AML-193 (cell line): ENCODE data around the gene TRPV4.

Source experiments
- DNase-seq, 2 experiments: peaks; one replicate each; lab custom pipeline; 2025; lab: John Stamatoyannopoulos, UW

TRPV4 gene

DNA sequence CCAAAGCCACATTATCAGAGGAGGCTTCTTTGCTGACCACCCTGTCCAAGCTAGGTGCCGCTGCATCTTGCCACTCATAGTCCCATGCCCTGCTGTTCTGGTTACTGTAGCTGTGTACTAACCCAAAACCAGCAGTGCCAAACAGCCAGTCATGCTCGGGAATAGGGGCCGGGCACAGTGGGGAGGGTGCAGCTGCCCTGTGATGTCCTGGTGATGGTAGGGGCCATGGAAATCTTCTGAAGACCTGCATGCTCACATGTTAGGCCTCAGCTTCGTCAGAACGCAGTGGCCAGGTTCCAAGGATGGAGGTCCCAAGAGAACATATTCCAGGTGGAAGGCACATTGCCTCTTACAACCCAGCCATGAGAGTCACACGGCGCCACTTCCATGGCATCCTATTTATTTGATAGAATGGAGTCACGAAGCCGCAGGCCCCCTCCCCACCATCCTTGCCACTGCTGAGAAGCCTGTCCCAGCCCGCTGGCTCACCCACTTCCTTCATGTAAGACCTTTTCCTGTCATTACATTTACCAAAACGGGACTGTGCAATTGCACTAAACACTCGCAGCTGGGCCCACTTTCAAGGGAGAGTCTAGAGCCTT, 71.0 kb downstream of the TRPV4 start:
- DNase-seq = no peak

- DNase-seq = no peak
Measured at GRCh38 chr12:109760930-109761921, 72.0 kb downstream of the TRPV4 start.

- DNase-seq = no peak
Measured at GRCh38 chr12:109760031-109760929, 72.9 kb downstream of the TRPV4 start.

GRCh38 chr12:109759595-109759994, 73.6 kb downstream of the TRPV4 start:
- no peak for DNase-seq

DNA sequence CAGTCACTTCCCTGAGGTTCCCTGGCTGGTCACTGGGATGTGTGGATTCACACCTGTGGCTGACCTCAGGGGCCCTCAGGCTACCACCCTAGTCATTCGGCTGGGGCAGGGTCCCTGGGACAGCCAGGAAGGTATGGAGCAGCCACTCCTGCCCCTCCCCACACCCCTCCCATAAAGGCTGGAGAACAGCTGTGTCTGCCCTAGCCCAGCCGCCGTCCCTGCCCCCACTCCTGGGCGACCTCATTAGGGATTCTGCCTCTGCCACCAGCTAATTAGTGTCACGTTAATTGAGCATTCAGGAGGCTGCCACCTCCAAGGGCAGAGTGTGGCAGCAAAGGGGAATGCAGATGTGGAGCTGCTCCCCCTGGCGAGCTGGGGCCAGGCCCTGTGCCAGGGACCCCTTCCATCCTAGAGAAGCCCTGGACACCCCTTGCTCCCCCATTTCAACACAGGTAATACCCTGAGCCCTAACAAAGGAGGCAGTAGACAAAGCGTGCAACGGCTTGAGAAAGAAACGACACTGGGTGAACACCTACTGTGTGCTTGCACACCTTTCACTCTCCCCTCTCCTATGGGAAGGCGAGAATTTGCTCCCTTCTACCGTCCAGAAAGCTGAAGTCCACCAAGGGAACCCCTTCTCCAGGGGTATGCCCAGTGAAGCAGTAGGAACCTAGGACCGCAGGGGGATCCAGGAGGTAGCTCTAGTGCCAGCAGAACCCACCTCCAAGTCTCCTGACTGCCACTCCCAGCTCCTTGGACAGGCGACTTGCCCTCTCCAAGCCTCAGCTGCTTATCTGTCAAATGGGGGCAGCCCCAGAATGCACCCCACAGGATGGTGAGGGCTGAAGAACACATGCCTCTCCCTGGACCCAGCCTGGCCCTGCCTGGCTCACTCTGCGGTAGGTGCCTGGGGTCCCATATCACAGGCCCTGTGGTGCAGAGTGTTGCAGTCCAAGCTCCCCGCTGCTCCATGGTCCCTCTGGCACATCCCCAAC, 74.5 kb downstream of the TRPV4 start:
- DNase-seq = no peak

DNA sequence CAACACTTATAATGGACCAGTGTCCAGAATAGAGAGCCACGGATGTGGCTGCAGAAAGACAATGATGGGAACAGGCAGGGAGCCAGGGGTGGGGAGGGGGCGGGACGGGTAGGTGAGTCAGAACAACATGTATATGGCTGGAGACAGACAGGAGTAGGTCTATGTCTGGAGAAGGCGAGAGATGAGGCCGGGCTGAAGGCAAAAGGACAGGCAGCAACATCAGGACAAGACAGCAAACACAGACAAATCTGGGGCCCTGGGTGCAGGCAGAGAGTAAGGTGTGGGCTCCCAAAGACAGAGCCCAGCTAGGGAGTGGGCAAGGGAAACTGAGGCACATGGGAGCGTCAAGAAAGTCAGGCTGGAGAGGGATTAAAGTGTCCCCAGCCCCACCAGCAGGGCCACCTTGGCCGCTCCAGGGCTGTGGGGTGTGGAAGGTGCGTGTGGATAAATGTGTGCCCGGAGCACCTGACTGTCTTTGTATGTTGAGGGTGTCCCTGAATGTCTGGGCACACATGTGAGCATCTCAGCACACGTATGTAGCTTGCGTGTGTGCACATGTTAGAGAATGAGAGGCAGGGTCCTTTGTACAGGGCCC, 75.4 kb downstream of the TRPV4 start:
- no peak for DNase-seq

DNA sequence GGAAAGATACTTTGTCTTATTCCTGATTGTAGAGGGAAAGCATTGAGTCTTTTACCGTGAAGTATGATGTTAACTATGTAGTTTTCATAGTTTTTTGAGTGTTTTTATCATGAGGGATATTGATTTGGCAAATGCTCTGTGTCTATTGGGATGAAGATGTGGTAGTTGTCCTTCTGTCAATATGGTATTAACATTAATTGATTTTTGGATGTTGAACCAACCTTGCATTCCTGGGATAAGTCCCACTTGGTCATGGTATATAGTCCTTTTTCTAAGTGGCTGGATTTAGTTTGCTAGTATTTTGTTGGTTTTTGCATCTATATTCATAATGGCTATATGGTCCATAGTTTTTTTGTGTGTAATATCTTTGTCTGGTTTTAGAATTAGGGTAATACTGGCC, 76.7 kb downstream of the TRPV4 start:
- DNase-seq = no peak

DNA sequence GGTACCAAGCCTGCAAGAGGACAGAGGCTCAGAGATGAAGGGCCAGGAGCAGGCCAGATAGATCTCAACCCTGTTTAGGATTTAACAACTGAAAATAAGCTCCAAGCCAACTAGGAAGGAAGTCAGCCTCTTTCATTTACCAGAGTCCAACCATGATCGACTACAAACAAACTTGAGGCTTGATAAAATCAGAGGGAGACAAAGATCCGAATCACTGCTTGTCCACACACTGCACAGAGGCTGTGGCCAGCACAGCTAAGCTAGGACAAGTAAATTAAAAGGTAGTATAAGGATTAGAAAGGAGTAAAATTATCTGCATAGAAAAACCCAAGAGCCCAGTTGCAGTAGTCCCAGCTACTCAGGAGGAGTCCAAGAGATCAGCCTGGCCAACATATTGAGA, 79.2 kb downstream of the TRPV4 start:
- no peak for DNase-seq

- DNase-seq = no peak
Measured at GRCh38 chr12:109753054-109753401, 80.2 kb downstream of the TRPV4 start.

DNA sequence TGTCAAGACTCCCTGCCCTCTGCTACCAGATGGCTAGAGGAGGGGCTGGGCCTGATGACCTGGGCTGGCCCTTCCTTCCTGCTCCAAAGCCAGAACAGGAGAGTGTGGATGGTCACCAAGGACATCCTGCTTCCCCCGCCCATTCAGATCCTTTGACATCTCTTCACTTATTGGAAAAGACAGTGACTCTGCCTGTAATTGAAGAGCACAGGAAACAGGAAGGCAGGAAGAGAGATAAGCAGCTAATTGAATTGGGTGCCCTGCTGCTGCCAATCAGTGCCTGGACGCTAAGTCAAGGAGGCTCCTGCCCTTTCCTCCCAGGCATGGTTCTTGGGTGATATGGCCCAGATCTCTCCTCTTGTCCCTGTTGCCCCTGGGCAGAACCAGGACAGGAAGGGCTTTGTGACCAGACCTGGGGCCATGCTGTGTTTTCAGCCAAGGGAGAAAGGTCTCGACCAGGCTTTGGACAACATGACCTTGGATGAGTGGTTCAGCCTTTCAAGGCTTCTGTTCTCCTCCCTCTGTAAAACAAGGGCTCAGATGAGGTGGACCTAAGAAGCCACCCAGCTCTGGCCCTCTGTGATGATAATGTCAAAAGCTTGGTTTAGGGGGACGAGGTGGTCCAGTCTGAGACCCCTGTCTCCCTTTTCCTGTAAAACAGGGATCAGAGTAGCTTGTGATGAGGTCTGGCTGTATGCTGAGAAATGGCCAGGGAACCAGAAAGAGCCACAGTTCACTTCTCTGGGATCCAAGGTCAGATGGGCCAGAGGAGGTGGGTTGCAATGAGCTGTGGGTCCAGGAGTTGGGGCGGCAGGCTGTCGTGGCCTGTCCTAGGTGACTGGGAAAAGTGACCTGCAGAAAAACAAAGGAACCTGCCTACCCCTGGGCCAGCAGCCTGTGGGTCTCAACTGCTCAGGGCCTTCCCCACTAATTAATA, 80.8 kb downstream of the TRPV4 start:
- DNase-seq = no peak

DNA sequence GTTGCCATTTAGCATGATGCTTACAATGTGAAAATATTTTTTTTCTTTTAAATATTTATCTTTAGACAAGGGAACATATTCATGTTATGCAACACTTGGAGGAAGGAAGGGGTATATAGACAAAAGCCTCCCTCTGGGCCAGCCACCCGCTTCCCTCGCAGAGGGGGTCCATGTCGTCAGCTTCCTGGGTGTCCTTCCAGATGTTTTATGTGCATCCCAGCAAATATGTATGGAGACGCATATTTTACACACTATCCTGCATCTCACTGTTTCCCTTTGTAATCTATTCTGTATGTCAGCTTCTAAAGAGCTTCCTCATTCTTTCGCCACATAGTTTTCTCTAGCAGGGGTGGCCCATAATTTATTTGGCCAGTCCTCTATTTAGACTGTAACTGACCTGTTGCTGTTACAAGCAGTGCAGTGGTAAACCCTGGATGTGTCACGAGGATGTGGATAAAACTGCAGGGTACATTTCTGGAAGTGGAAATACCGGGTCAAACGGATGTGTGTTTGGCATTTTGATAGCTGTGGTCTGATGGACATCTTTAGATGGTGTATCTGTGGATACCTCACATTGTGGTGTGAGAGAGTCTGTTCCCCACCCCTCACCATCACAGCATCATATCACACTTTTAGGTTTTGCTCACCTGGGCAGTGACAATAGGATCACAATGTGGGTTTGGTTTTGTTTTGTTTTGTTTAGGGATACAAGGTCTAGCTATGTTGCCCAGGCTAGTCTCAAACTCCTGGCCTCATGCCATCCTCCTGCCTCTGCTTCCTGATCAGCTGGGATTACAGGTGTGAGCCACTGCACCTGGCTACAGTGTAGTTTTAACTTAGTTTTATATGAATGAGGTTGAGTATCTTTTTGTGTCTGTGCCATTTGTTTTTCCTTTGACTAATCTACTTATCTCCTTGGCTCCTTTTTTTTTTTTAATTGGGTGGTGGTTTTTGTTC, 87.9 kb downstream of the TRPV4 start:
- DNase-seq = no peak

- no peak for DNase-seq
Measured at GRCh38 chr12:109744026-109744425, 89.2 kb downstream of the TRPV4 start.

- no peak for DNase-seq
Measured at GRCh38 chr12:109743076-109743910, 89.9 kb downstream of the TRPV4 start.

DNA sequence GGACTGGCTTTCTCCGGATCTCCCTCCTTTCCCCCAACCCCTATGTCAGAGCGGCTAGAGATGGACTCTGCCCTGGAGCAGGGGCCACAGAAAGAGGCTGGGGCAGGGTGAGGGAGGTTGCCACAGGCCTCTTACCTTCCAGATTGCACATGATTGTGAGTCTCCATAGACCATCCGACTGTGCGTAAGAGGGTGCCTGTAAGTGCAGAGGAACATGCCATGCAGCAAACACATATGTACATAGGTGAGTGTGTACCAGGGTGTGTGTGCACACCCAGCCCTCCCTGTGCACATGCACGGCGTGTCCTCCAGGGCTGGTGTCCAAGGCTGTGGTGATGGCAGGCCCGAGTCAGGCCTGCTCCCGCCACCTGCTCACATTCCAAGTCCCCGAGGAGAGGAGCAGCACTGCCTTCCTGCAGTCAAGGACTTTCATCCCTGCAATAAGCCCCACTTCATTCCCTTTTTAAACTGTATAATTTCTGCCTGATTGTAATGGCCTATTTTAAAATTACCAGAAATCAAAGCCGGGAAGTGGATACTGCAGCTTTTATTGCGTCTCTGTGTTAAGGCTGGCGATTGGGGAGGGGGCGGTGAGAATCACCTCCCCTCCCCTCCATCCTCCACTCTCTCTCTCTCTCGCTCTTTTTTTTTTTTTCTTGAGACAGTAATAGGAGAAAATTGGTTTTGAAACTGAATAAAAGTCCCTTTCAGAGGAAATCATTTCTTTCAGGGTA, 91.1 kb downstream of the TRPV4 start:
- no peak for DNase-seq

DNA sequence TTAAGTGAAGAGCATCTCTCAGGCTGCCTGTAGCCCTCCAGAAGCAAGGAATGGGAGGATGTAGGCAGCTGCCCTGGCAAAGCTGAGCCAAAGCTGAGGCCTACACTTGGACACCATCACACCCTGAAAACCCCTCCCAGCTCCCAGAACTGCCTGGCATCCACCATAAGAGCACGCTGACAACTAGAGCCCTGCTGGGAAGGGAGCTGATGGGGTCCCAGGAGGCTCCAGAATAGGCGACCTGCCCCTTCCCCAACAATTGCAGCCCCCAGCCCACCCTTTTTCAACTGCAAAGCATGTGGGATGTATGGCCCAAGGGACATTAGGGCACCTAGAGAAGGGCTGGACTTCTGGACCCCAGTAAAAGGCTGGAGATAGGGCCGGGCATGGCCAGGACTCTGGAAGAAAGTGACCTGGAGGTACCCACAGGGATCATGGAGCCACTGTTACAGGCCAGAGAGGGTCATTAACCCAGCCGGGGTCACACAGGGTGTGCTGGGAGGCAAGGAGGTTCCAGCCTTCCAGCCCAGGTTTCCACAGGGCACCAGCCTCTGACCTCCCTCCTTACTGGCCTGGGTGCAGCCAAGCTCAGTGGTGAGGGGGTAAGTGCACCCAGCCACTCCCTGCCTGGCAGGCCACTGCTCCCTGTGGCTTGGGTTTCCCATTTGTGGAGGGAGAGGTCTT, 91.8 kb downstream of the TRPV4 start:
- DNase-seq = no peak

GRCh38 chr12:109740694-109741245, 92.4 kb downstream of the TRPV4 start:
- no peak for DNase-seq
